ENCODE measurements around the gene POU2F1.

Gene POU2F1

DNA sequence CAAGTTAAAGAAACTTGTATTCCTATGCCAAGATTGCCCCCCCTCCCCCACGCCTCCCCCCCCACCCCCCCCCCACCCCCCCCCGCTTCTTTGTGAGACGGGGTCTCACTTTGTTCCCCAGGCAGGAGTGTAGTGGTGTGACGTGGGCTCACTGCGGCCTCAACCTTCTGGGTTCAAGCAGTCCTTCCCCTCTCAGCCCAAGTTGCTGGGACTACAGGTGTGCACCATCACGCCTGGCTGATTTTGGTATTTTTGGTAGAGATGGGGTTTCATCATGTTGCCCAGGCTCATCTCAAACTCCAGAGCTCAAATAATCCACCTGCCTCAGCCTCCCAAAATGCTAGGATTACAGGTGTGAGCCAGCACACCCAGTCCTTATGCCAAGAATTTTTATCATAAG is 136.6 kb downstream of the POU2F1 start:
- Histone ChIP-seq H3K9me3 (replicated peaks in 1 of 2; ENCODE audit: control insufficient read depth in 2 of 2, insufficient read depth in 1 of 2, low read depth in 1 of 2, low read length in 2 of 2) (peaks cover 0 to 4% of the 10 kb centered on the region in 2 donors), H3K27ac (replicated peaks; ENCODE audit: low read length) (no peak overlapping the region), H3K4ac (ENCODE audit: low read length) (no peak overlapping the region), H3K36me3 (replicated peaks in 1 of 2; ENCODE audit: control insufficient read depth in 2 of 2, insufficient read depth in 2 of 2, low read length in 2 of 2) (no peaks in the 10 kb centered on the region), H2BK12ac (ENCODE audit: low read length) (no peak overlapping the region), H2BK5ac (ENCODE audit: low read length) (no peak overlapping the region), H3K14ac (ENCODE audit: low read length) (no peak overlapping the region), H3K4me3 (ENCODE audit: low read length in 2 of 2) (no peak overlapping the region), H2AFZ (ENCODE audit: low read length) (no peak overlapping the region), H2AK5ac (ENCODE audit: low read depth, low read length) (no peak overlapping the region), H3K4me1 (ENCODE audit: control insufficient read depth in 2 of 2, insufficient read depth in 1 of 2, low read depth in 1 of 2, low read length in 2 of 2) (no peaks in the 10 kb centered on the region), H3K23ac (ENCODE audit: low read depth, low read length, poor library complexity) (no peak overlapping the region), H4K91ac (ENCODE audit: low read depth, low read length, poor library complexity) (no peak overlapping the region), H3K79me1 (ENCODE audit: low read depth, low read length) (no peaks in the 10 kb centered on the region), H2BK15ac (ENCODE audit: low read length) (no peak overlapping the region), H3K27me3 (ENCODE audit: control insufficient read depth in 3 of 3, insufficient read depth in 3 of 3, low read depth in 1 of 3, low read length in 3 of 3) (no peaks in the 10 kb centered on the region), H3K4me2 (ENCODE audit: insufficient read depth, low read length, poor library complexity, severe bottlenecking) (no peak overlapping the region), H4K8ac (ENCODE audit: low read depth, low read length) (no peak overlapping the region), H3K18ac (ENCODE audit: low read length) (no peak overlapping the region), H3K9ac (ENCODE audit: low read depth, low read length, poor library complexity) (no peak overlapping the region), H2BK120ac (ENCODE audit: low read depth, low read length) (no peak overlapping the region)
- no peak for DNase-seq (ENCODE audit: low spot score)
- no CpG with 5 or more reads among the region's 6 CpGs for WGBS, 2 donors (ENCODE audit: extremely low coverage in 2 of 2, insufficient read length in 2 of 2, insufficient replicate concordance in 1 of 2)

DNA sequence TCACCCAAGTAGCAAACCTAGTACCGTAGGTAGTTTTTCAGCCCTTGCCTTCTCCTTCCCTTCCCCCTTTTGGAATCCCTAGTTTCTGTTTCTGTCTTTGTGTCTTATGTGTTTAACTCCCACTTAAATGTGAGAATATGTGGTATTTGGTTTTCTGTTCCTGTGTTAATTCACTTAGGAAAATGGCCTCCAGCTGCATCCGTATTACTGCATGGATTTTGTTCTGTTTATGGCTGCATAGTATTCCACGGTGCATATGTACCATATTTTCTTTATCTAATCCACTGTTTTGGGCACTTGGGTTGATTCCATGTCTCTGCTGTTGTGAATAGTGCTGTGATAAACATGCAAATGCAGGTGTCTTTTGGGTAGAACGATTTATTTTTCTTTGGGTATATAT is 138.6 kb downstream of the POU2F1 start:
- H3K14ac ChIP-seq (ENCODE audit: low read length): no peak overlapping the region
- H3K27me3 ChIP-seq (ENCODE audit: control insufficient read depth in 3 of 3, insufficient read depth in 3 of 3, low read depth in 1 of 3, low read length in 3 of 3): no peaks in the 10 kb centered on the region
- H2AFZ ChIP-seq (ENCODE audit: low read length): no peak overlapping the region
- H3K27ac ChIP-seq (replicated peaks; ENCODE audit: low read length): no peak overlapping the region
- H2BK15ac ChIP-seq (ENCODE audit: low read length): no peak overlapping the region
- H3K36me3 ChIP-seq (replicated peaks in 1 of 2; ENCODE audit: control insufficient read depth in 2 of 2, insufficient read depth in 2 of 2, low read length in 2 of 2): no peaks in the 10 kb centered on the region
- no CpG with 5 or more reads among the region's 4 CpGs for WGBS, 2 donors (ENCODE audit: extremely low coverage in 2 of 2, insufficient read length in 2 of 2, insufficient replicate concordance in 1 of 2)
- H2BK120ac ChIP-seq (ENCODE audit: low read depth, low read length): no peak overlapping the region
- H3K23ac ChIP-seq (ENCODE audit: low read depth, low read length, poor library complexity): no peak overlapping the region
- no peak overlapping the region for H4K91ac ChIP-seq (ENCODE audit: low read depth, low read length, poor library complexity)
- peaks cover 0 to 4% of the 10 kb centered on the region in 2 donors for H3K9me3 ChIP-seq (replicated peaks in 1 of 2; ENCODE audit: control insufficient read depth in 2 of 2, insufficient read depth in 1 of 2, low read depth in 1 of 2, low read length in 2 of 2)
- no peak overlapping the region for H3K9ac ChIP-seq (ENCODE audit: low read depth, low read length, poor library complexity)
- H3K4ac ChIP-seq (ENCODE audit: low read length): no peak overlapping the region
- H4K8ac ChIP-seq (ENCODE audit: low read depth, low read length): no peak overlapping the region
- H2AK5ac ChIP-seq (ENCODE audit: low read depth, low read length): no peak overlapping the region
- no peaks in the 10 kb centered on the region for H3K4me1 ChIP-seq (ENCODE audit: control insufficient read depth in 2 of 2, insufficient read depth in 1 of 2, low read depth in 1 of 2, low read length in 2 of 2)
- no peak for DNase-seq (ENCODE audit: low spot score)
- H3K4me3 ChIP-seq (ENCODE audit: low read length in 2 of 2): no peak overlapping the region
- no peak overlapping the region for H2BK5ac ChIP-seq (ENCODE audit: low read length)
- H3K18ac ChIP-seq (ENCODE audit: low read length): no peak overlapping the region
- no peak overlapping the region for H3K4me2 ChIP-seq (ENCODE audit: insufficient read depth, low read length, poor library complexity, severe bottlenecking)
- H2BK12ac ChIP-seq (ENCODE audit: low read length): no peak overlapping the region
- H3K79me1 ChIP-seq (ENCODE audit: low read depth, low read length): no peaks in the 10 kb centered on the region

DNA sequence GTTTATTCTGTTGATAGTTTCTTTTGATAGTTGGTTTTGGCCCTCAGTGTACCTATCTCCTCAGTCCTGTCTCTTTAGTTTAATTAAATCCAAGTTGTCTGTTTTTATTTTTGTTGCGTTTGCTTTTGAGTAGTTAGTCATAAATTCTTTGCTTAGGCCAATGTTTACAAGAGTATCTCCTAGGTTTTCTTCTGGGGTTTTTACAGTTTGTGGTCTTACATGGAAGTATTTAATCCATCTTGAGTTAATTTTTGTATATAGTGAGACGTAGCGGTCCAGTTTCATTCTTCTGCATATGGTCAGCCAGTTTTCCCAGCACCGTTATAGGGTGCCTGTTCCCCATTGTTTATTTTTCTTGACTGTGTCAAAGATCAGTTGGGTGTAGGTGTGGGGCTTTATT is 139.4 kb downstream of the POU2F1 start:
- no peak overlapping the region for H4K91ac ChIP-seq (ENCODE audit: low read depth, low read length, poor library complexity)
- no peak overlapping the region for H3K4me3 ChIP-seq (ENCODE audit: low read length in 2 of 2)
- H3K4ac ChIP-seq (ENCODE audit: low read length): no peak overlapping the region
- H3K9ac ChIP-seq (ENCODE audit: low read depth, low read length, poor library complexity): no peak overlapping the region
- H2BK12ac ChIP-seq (ENCODE audit: low read length): no peak overlapping the region
- H3K36me3 ChIP-seq (replicated peaks in 1 of 2; ENCODE audit: control insufficient read depth in 2 of 2, insufficient read depth in 2 of 2, low read length in 2 of 2): no peaks in the 10 kb centered on the region
- H3K27ac ChIP-seq (replicated peaks; ENCODE audit: low read length): no peak overlapping the region
- no peak overlapping the region for H2BK5ac ChIP-seq (ENCODE audit: low read length)
- H2AK5ac ChIP-seq (ENCODE audit: low read depth, low read length): no peak overlapping the region
- no peaks in the 10 kb centered on the region for H3K27me3 ChIP-seq (ENCODE audit: control insufficient read depth in 3 of 3, insufficient read depth in 3 of 3, low read depth in 1 of 3, low read length in 3 of 3)
- no peak overlapping the region for H2BK120ac ChIP-seq (ENCODE audit: low read depth, low read length)
- no peak overlapping the region for H2AFZ ChIP-seq (ENCODE audit: low read length)
- no peaks in the 10 kb centered on the region for H3K4me1 ChIP-seq (ENCODE audit: control insufficient read depth in 2 of 2, insufficient read depth in 1 of 2, low read depth in 1 of 2, low read length in 2 of 2)
- H2BK15ac ChIP-seq (ENCODE audit: low read length): no peak overlapping the region
- H3K23ac ChIP-seq (ENCODE audit: low read depth, low read length, poor library complexity): no peak overlapping the region
- no peak overlapping the region for H3K18ac ChIP-seq (ENCODE audit: low read length)
- DNase-seq (ENCODE audit: low spot score): no peak
- WGBS, 2 donors (ENCODE audit: extremely low coverage in 2 of 2, insufficient read length in 2 of 2, insufficient replicate concordance in 1 of 2): no CpG with 5 or more reads among the region's 4 CpGs
- H3K79me1 ChIP-seq (ENCODE audit: low read depth, low read length): no peaks in the 10 kb centered on the region
- no peak overlapping the region for H4K8ac ChIP-seq (ENCODE audit: low read depth, low read length)
- no peak overlapping the region for H3K14ac ChIP-seq (ENCODE audit: low read length)
- no peaks in the 10 kb centered on the region for H3K9me3 ChIP-seq (replicated peaks in 1 of 2; ENCODE audit: control insufficient read depth in 2 of 2, insufficient read depth in 1 of 2, low read depth in 1 of 2, low read length in 2 of 2)
- H3K4me2 ChIP-seq (ENCODE audit: insufficient read depth, low read length, poor library complexity, severe bottlenecking): no peak overlapping the region

DNA sequence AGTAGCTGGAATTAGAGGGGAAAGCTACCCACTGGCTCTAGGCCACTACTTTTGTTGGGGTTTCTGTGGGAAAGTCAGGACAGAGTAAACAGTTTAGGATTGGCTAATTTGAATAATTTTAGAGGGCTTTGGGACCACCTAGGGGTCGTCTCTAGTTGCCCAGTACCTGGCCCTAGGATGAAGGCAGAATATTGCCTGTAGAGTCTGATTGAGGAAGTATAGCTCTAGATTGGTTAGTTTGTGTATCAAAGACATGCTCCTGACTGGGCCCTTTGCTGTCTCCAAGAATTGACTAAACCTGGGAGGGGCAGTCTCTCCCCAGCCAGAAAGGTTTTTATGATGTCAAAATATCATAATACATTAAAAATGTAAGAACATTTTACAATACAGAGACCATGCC is 142.0 kb downstream of the POU2F1 start:
- H3K79me1 ChIP-seq (ENCODE audit: low read depth, low read length): no peaks in the 10 kb centered on the region
- H2BK12ac ChIP-seq (ENCODE audit: low read length): no peak overlapping the region
- H2BK120ac ChIP-seq (ENCODE audit: low read depth, low read length): no peak overlapping the region

More for the DNA sequence above, 142.0 kb downstream of the POU2F1 start:
- DNase-seq (ENCODE audit: low spot score): no peak
- Histone ChIP-seq H3K27ac (replicated peaks; ENCODE audit: low read length) (no peak overlapping the region), H3K23ac (ENCODE audit: low read depth, low read length, poor library complexity) (no peak overlapping the region), H2AK5ac (ENCODE audit: low read depth, low read length) (no peak overlapping the region), H3K18ac (ENCODE audit: low read length) (no peak overlapping the region), H2BK15ac (ENCODE audit: low read length) (no peak overlapping the region), H3K4me3 (ENCODE audit: low read length in 2 of 2) (no peak overlapping the region), H3K27me3 (ENCODE audit: control insufficient read depth in 3 of 3, insufficient read depth in 3 of 3, low read depth in 1 of 3, low read length in 3 of 3) (no peaks in the 10 kb centered on the region), H3K4me1 (ENCODE audit: control insufficient read depth in 2 of 2, insufficient read depth in 1 of 2, low read depth in 1 of 2, low read length in 2 of 2) (no peaks in the 10 kb centered on the region), H4K8ac (ENCODE audit: low read depth, low read length) (no peak overlapping the region), H3K36me3 (replicated peaks in 1 of 2; ENCODE audit: control insufficient read depth in 2 of 2, insufficient read depth in 2 of 2, low read length in 2 of 2) (peaks cover 0 to 13% of the 10 kb centered on the region in 2 donors), H2BK5ac (ENCODE audit: low read length) (no peak overlapping the region), H3K14ac (ENCODE audit: low read length) (no peak overlapping the region), H2AFZ (ENCODE audit: low read length) (no peak overlapping the region), H3K9me3 (replicated peaks in 1 of 2; ENCODE audit: control insufficient read depth in 2 of 2, insufficient read depth in 1 of 2, low read depth in 1 of 2, low read length in 2 of 2) (no peaks in the 10 kb centered on the region), H4K91ac (ENCODE audit: low read depth, low read length, poor library complexity) (no peak overlapping the region), H3K4me2 (ENCODE audit: insufficient read depth, low read length, poor library complexity, severe bottlenecking) (no peak overlapping the region), H3K4ac (ENCODE audit: low read length) (no peak overlapping the region), H3K9ac (ENCODE audit: low read depth, low read length, poor library complexity) (no peak overlapping the region)
- no CpG with 5 or more reads among the region's 1 CpG for WGBS, 2 donors (ENCODE audit: extremely low coverage in 2 of 2, insufficient read length in 2 of 2, insufficient replicate concordance in 1 of 2)
